ENCODE measurements around the gene EML4.

DNA sequence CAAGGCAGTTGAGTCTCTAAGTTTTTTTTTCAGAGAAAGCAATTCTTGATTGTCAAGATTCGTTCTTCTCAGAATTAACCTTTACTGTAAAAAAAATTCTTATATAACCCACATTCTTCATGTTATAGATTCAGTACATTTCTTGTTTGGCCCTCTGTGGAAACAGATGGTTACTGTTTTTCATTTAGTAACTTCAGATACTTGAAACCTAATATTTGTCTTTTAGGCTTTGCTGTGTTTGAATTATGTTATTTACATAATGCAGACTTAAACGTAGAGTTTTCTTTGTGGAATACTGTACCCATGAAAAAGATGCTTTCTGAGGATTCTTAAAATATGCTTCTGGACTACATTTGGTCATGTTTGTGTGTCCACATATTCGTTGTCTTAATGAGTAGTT lies 48.2 kb downstream of the EML4 start:
- TF ChIP-seq, protein P1, sequence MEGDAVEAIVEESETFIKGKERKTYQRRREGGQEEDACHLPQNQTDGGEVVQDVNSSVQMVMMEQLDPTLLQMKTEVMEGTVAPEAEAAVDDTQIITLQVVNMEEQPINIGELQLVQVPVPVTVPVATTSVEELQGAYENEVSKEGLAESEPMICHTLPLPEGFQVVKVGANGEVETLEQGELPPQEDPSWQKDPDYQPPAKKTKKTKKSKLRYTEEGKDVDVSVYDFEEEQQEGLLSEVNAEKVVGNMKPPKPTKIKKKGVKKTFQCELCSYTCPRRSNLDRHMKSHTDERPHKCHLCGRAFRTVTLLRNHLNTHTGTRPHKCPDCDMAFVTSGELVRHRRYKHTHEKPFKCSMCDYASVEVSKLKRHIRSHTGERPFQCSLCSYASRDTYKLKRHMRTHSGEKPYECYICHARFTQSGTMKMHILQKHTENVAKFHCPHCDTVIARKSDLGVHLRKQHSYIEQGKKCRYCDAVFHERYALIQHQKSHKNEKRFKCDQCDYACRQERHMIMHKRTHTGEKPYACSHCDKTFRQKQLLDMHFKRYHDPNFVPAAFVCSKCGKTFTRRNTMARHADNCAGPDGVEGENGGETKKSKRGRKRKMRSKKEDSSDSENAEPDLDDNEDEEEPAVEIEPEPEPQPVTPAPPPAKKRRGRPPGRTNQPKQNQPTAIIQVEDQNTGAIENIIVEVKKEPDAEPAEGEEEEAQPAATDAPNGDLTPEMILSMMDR (conservative IDR thresholded peaks at IDR 0.05) = no peak
- TF ChIP-seq ZFX (IDR thresholded peaks at IDR 0.05) = no peak
